ENCODE data around the gene CEP44. TPM values are rescaled to one million over a fixed set of nuclear protein-coding genes. Genes with fewer than 3 reads are reported as not detected.
"Not testable (repeated sequence)": the region's sequence is repeated elsewhere in the genome, so short reads cannot be mapped to it uniquely, and the experiment has no call there.

The CEP44 gene
- total RNA-seq, 1 donor = 10.9 TPM

DNA sequence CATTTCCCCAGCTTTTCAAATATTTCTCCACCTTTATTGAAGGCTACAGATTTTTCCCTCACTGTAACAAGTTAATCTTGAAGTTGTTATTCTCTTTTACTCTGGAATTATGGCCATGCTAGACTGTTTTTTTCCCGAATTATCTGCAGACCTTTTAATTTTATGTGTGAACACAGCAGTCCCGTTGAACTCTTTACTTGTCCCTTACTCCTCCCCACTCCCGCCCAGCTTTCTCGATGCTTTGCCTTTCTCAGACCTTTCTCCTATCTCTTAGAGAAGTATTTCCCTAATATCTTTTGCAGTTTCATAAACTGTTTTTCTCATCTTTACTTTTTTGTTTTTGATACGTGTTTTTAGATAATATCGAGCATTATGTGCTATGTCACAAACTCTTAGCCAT, 776 bp downstream of the CEP44 start:
- peaks cover 64% of the 10 kb centered on the region for H3K79me2 ChIP-seq (ENCODE audit: insufficient read depth, low read length)
- no peaks in the 10 kb centered on the region for H4K20me1 ChIP-seq (ENCODE audit: insufficient read depth, low read length)
- TF ChIP-seq, protein P1, sequence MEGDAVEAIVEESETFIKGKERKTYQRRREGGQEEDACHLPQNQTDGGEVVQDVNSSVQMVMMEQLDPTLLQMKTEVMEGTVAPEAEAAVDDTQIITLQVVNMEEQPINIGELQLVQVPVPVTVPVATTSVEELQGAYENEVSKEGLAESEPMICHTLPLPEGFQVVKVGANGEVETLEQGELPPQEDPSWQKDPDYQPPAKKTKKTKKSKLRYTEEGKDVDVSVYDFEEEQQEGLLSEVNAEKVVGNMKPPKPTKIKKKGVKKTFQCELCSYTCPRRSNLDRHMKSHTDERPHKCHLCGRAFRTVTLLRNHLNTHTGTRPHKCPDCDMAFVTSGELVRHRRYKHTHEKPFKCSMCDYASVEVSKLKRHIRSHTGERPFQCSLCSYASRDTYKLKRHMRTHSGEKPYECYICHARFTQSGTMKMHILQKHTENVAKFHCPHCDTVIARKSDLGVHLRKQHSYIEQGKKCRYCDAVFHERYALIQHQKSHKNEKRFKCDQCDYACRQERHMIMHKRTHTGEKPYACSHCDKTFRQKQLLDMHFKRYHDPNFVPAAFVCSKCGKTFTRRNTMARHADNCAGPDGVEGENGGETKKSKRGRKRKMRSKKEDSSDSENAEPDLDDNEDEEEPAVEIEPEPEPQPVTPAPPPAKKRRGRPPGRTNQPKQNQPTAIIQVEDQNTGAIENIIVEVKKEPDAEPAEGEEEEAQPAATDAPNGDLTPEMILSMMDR (IDR thresholded peaks at IDR 0.05; ENCODE audit: extremely low read depth, low read depth, low read length) = no peak

DNA sequence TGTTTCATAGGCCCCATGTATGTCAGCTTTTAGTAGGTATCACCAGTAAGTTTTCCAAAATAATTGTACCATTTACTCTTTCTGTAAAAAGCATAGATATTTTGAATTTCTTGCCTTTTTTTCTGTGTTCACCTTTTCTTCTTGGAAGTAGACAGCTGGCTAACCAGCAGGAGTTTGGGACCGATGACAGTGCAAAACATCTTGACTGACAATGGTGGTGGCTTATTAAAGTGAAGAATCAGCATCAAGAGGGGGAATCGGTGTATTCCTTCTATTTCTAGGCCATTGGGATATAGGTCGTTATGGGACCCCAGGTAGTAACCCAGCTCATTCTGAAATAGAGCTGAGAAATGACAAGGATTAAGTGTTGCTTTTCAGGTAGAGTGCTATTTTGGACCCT, 3.2 kb downstream of the CEP44 start:
- H3K27ac ChIP-seq (ENCODE audit: low read depth, low read length) = no peak overlapping the region
- H3K4me1 ChIP-seq (ENCODE audit: insufficient read depth, low read length) = peaks cover 7% of the 10 kb centered on the region
- H3K79me2 ChIP-seq (ENCODE audit: insufficient read depth, low read length) = peaks cover 47% of the 10 kb centered on the region
- H4K20me1 ChIP-seq (ENCODE audit: insufficient read depth, low read length) = no peaks in the 10 kb centered on the region
- TF ChIP-seq, protein P1 (IDR thresholded peaks at IDR 0.05; ENCODE audit: extremely low read depth, low read depth, low read length) = no peak
- DNase-seq (ENCODE audit: insufficient read length, low spot score, missing footprints) = no peak
- H3K4me2 ChIP-seq (ENCODE audit: insufficient read depth, low read length) = no peak overlapping the region
- H3K4me3 ChIP-seq (ENCODE audit: insufficient read depth, low read length) = no peak overlapping the region
- H3K36me3 ChIP-seq (ENCODE audit: insufficient read depth, low read length) = no peaks in the 10 kb centered on the region
- no peak overlapping the region for H2AFZ ChIP-seq (ENCODE audit: low read length)
- H3K27me3 ChIP-seq (ENCODE audit: insufficient read depth, low read length) = no peaks in the 10 kb centered on the region
- no peaks in the 10 kb centered on the region for H3K9me3 ChIP-seq (ENCODE audit: low read depth, low read length)

More for the DNA sequence above, 776 bp downstream of the CEP44 start:
- Histone ChIP-seq H2AFZ (ENCODE audit: low read length) (peak overlapping the region; percentile 99), H3K27me3 (ENCODE audit: insufficient read depth, low read length) (no peaks in the 10 kb centered on the region), H3K4me2 (ENCODE audit: insufficient read depth, low read length) (peak overlapping the region; percentile 85), H3K4me1 (ENCODE audit: insufficient read depth, low read length) (peaks cover 15% of the 10 kb centered on the region), H3K9me3 (ENCODE audit: low read depth, low read length) (no peaks in the 10 kb centered on the region), H3K36me3 (ENCODE audit: insufficient read depth, low read length) (no peaks in the 10 kb centered on the region), H3K27ac (ENCODE audit: low read depth, low read length) (peak overlapping the region; percentile 99), H3K4me3 (ENCODE audit: insufficient read depth, low read length) (peak overlapping the region; percentile 88)
- no peak for DNase-seq (ENCODE audit: insufficient read length, low spot score, missing footprints)

DNA sequence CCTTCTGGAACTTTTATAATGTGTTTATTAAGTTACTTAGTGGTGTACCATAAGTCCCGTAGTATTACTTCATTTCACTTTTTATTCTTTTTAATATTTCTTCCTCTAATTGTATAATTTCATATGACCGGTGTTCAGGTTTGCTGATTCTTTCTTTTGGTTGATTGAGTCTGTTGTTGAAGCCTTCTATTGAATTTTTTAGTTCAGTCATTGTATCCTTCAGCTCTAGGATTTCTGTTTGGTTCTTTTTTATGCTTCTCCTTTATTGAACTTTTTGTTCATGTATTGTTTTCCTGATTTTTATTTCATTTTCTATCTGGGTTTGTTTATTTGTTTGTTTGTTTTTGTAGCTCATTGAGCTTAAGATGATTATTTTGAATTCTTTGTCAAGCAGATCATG, 8.8 kb downstream of the CEP44 start:
- H2AFZ ChIP-seq (ENCODE audit: low read length) = no peak overlapping the region
- H3K4me3 ChIP-seq (ENCODE audit: insufficient read depth, low read length) = no peak overlapping the region
- DNase-seq (ENCODE audit: insufficient read length, low spot score, missing footprints) = no peak
- no peak overlapping the region for H3K27ac ChIP-seq (ENCODE audit: low read depth, low read length)
- TF ChIP-seq, protein P1 (IDR thresholded peaks at IDR 0.05; ENCODE audit: extremely low read depth, low read depth, low read length) = no peak
- no peak overlapping the region for H3K4me2 ChIP-seq (ENCODE audit: insufficient read depth, low read length)
- H4K20me1 ChIP-seq (ENCODE audit: insufficient read depth, low read length) = no peaks in the 10 kb centered on the region
- H3K9me3 ChIP-seq (ENCODE audit: low read depth, low read length) = no peaks in the 10 kb centered on the region
- H3K36me3 ChIP-seq (ENCODE audit: insufficient read depth, low read length) = no peaks in the 10 kb centered on the region
- H3K79me2 ChIP-seq (ENCODE audit: insufficient read depth, low read length) = peaks cover 19% of the 10 kb centered on the region
- no peaks in the 10 kb centered on the region for H3K4me1 ChIP-seq (ENCODE audit: insufficient read depth, low read length)
- H3K27me3 ChIP-seq (ENCODE audit: insufficient read depth, low read length) = no peaks in the 10 kb centered on the region

DNA sequence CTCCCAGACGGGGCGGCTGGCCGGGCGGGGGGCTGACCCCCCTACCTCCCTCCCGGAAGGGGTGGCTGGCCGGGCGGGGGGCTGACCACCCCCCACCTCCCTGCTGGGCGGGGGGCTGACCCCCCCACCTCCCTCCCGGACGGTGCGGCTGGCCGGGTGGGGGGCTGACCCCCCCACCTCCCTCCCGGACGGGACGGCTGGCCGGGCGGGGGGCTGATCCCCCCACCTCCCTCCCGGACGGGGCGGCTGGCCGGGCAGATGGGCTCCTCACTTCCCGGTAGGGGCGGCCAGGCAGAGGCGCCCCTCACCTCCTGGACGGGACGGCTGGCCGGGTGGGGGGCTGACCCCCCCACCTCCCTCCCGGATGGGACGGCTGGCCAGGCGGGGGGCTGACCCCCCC, 10.9 kb downstream of the CEP44 start:
- H2AFZ ChIP-seq (ENCODE audit: low read length); H3K27me3 ChIP-seq (ENCODE audit: insufficient read depth, low read length); H4K20me1 ChIP-seq (ENCODE audit: insufficient read depth, low read length); H3K4me3 ChIP-seq (ENCODE audit: insufficient read depth, low read length); H3K4me1 ChIP-seq (ENCODE audit: insufficient read depth, low read length); H3K36me3 ChIP-seq (ENCODE audit: insufficient read depth, low read length); H3K9me3 ChIP-seq (ENCODE audit: low read depth, low read length); DNase-seq (ENCODE audit: insufficient read length, low spot score, missing footprints); H3K27ac ChIP-seq (ENCODE audit: low read depth, low read length); H3K4me2 ChIP-seq (ENCODE audit: insufficient read depth, low read length): not testable (repeated sequence)
- peaks cover 12% of the 10 kb centered on the region for H3K79me2 ChIP-seq (ENCODE audit: insufficient read depth, low read length)

DNA sequence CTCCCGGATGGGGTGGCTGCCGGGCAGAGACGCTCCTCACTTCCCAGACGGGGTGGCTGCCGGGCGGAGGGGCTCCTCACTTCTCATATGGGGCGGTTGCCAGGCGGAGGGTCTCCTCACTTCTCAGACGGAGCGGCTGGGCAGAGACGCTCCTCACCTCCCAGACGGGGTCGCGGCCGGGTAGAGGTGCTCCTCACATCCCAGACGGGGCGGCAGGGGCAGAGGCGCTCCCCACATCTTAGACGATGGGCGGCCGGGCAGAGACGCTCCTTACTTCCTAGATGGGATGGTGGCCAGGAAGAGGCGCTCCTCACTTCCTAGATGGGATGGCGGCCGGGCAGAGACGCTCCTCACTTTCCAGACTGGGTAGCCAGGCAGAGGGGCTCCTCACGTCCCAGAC, 11.4 kb downstream of the CEP44 start:
- not testable (repeated sequence) for H3K27ac ChIP-seq (ENCODE audit: low read depth, low read length); H3K4me3 ChIP-seq (ENCODE audit: insufficient read depth, low read length); H4K20me1 ChIP-seq (ENCODE audit: insufficient read depth, low read length); H3K27me3 ChIP-seq (ENCODE audit: insufficient read depth, low read length); H3K4me1 ChIP-seq (ENCODE audit: insufficient read depth, low read length); H3K36me3 ChIP-seq (ENCODE audit: insufficient read depth, low read length); DNase-seq (ENCODE audit: insufficient read length, low spot score, missing footprints); H3K4me2 ChIP-seq (ENCODE audit: insufficient read depth, low read length); H3K9me3 ChIP-seq (ENCODE audit: low read depth, low read length); H2AFZ ChIP-seq (ENCODE audit: low read length)
- peaks cover 12% of the 10 kb centered on the region for H3K79me2 ChIP-seq (ENCODE audit: insufficient read depth, low read length)

All from osteoblast (primary cell).